KG1 (cell line): ENCODE measurements around the gene CSAG2.

Experiments used
- DNase-seq: peaks from one replicate; lab custom pipeline; 2025; lab: John Stamatoyannopoulos, UW

CSAG2 gene

DNA sequence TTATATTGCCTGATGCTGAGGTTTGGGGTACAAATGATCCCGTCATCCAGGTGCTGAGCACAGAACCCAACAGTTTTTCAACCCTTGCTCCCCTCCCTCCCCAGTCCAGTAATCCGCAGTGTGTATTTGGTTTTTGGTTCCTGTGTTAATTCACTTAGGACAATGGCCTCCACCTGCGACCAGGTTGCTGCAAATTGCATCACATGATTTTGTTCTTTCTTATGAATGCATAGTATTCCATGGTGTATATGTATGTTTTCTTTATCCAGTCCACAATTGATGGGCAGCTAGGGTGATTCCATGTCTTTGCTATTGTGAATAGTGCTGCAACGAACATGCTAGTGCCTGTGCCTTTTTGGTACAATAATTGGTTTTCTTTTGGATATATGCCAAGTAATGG, 46.0 kb downstream of the CSAG2 start:
- DNase-seq: no peak

- no peak for DNase-seq
These were observed 50.8 kb downstream of the CSAG2 start for GRCh38 chrX:152658302-152658701.
